SU-DHL-6 (cell line): ENCODE measurements around the gene FYCO1.

Source experiments
- CTCF ChIP-seq: fragments of 200-600 bp; sonication (generic); IDR thresholded peaks from one replicate; pipeline ENCODE4 v1.5.1; 2017; ENCODE audit warnings: antibody characterized with exemption, mild to moderate bottlenecking, low read length, moderate library complexity; ENCODE audit not compliant: insufficient read depth, poor library complexity, severe bottlenecking
- EZH2phosphoT487 ChIP-seq: fragments of 200-600 bp; sonication (generic), shearing (Covaris generic); conservative IDR thresholded peaks from 2 replicates; pipeline ENCODE4 v1.6.1; 2018; ENCODE audit warnings: mild to moderate bottlenecking, antibody characterized with exemption, low read length, moderate library complexity, mixed read lengths

- no peak for TF ChIP-seq CTCF
- no peak for TF ChIP-seq EZH2phosphoT487
Observed at GRCh38 chr3:46010519-46011113, 15.0 kb upstream of the FYCO1 start.
